ENCODE results near the gene IQSEC1.

- TF ChIP-seq EZH2 (IDR thresholded peaks at IDR 0.05; ENCODE audit: borderline replicate concordance, low read depth, low read length, poor library complexity, severe bottlenecking) (no peak), CTCF (conservative IDR thresholded peaks at IDR 0.05; ENCODE audit: low read depth, low read length) (no peak)
Observed at GRCh38 chr3:12895391-12896062, 177.7 kb downstream of the IQSEC1 start.

Data from A673 (cell line).